HT-29 (cell line): Measurements from ENCODE around the gene DDR1. TPM values are rescaled to one million over a fixed set of nuclear protein-coding genes. Genes with fewer than 3 reads are reported as not detected.
"Not testable (repeated sequence)": the region's sequence is repeated elsewhere in the genome, so short reads cannot be mapped to it uniquely, and the experiment has no call there.

Experiments used
- DNase-seq: peaks from one replicate; pipeline ENCODE4 v3.0.0-alpha.2; 2015; ENCODE audit warnings: low spot score
- total RNA-seq: library from RNA; depleted of rRNA; stranded (reverse); fragments of >200 nt; shearing (Covaris generic); gene quantifications from 2 replicates; pipeline ENCODE4 v1.2.3, GENCODE V29; 2014

Gene DDR1
- total RNA-seq, 1 experiment from 2014 or later = 158 TPM

DNA sequence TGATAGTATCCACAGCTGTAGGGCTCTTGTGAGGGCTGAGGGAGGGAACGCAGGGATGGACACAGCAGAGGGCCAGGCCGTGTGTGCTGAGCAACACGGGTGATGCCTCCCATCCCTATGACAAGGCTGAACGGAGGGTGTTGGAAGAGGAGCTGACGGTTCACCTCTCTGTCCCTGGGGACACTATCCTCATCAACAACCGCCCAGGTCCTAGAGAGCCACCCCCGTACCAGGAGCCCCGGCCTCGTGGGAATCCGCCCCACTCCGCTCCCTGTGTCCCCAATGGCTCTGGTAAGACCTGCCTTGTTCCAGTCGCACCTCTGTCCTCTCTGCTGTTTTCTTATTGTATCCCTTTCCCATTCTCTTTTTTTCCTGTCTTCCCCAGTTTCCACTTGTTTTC is 10.1 kb downstream of the DDR1 start:
- no peak for DNase-seq

DNA sequence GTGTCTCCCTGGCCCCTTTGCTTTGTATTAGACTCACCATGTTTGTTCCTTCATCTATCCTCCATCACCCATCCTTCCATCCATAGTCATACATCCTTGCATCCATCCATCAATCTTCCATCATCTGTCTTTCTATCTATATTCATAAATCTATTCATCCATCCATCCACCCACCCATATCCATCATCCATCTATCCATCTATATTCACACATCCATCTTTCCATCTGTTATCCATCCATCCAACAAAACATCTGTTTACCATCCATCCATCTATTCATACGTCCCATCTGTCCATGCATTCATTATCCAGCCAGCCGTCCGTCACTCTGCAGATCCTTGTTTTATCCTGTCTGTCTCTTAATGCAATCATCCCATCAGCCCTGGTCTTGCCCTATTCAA is 10.6 kb downstream of the DDR1 start:
- no peak for DNase-seq

DNA sequence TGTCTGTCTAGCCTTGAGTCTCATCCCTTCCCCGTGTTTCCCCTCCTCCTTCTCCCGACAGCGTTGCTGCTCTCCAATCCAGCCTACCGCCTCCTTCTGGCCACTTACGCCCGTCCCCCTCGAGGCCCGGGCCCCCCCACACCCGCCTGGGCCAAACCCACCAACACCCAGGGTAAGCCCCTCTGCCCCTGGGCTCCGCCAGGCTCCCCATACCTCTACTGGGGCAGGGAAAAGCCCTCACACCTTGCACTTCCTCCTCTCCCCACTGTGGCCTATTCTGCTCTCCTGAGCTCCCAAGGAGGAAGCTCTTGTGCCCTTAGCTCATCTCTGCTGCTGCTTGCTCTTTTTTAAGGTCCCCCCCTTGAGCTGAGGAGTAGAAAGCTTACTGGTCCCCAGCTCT is 11.0 kb downstream of the DDR1 start:
- DNase-seq = no peak

DNA sequence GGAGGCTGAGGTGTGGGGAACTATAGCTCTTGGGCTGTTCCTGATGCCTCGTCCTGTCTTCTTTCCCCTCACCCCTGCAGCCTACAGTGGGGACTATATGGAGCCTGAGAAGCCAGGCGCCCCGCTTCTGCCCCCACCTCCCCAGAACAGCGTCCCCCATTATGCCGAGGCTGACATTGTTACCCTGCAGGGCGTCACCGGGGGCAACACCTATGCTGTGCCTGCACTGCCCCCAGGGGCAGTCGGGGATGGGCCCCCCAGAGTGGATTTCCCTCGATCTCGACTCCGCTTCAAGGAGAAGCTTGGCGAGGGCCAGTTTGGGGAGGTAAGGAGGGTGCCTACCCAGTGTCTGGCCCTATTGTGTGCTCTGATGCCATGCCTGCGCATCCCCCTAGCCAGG is 12.2 kb downstream of the DDR1 start:
- DNase-seq = no peak

DNA sequence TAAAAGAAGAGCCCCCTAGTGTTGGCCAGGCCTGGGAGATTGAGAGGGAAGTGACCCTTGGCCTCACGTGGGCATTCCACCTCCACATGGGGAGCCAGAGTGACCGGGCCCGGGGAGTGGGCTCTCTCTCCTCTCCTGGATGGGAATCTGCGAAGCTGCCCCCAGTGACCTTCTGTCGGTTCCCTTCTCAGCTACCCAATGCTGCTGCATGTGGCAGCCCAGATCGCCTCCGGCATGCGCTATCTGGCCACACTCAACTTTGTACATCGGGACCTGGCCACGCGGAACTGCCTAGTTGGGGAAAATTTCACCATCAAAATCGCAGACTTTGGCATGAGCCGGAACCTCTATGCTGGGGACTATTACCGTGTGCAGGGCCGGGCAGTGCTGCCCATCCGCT is 13.6 kb downstream of the DDR1 start:
- DNase-seq = no peak

GRCh38 chr6:30898750-30899360 is 14.5 kb downstream of the DDR1 start:
- DNase-seq = no peak

- no peak for DNase-seq
Observed at GRCh38 chr6:30900863-30901417, 16.6 kb downstream of the DDR1 start.

DNA sequence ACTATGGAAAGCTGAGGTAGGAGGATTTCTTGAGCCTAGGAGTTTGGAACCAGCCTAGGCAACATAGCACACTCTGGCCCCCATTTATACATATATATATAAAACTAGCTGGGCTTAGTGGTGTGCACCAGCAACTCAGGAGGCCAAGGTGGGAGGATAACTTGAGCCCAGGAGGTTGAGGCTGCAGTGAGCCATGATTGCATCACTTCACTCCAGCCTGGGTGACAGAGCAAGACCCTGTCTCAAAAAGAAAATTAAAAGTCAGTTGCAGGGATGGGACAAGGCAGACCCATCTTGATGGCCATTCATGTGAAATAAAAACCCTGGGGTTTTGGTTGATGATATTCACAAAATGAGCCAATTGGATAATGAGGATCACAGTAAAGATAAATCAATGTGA is 17.1 kb downstream of the DDR1 start:
- no peak for DNase-seq

DNA sequence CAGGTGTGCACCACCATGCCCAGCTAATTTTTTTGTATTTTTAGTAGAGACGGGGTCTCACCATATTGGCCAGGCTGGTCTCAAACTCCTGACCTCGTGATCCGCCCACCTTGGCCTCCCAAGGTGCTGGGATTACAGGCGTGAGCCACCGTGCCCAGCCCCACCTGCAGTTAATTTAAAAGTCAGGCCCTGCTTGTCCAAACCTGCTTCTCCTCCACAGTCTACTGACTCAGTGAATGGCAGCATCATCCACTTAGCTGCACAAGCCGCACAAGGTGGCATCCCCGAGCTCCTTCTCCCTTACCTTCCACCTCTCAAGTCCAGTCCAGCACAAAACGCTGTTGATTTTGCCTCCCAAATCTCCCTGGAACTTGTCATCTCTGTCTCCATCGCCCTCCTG is 17.9 kb downstream of the DDR1 start:
- DNase-seq = not testable (repeated sequence)

- DNase-seq = no peak
Observed at GRCh38 chr6:30902709-30903108, 18.4 kb downstream of the DDR1 start.

GRCh38 chr6:30903236-30903635 is 18.9 kb downstream of the DDR1 start:
- no peak for DNase-seq

GRCh38 chr6:30907290-30907757 is 23.0 kb downstream of the DDR1 start:
- DNase-seq = not testable (repeated sequence)

DNA sequence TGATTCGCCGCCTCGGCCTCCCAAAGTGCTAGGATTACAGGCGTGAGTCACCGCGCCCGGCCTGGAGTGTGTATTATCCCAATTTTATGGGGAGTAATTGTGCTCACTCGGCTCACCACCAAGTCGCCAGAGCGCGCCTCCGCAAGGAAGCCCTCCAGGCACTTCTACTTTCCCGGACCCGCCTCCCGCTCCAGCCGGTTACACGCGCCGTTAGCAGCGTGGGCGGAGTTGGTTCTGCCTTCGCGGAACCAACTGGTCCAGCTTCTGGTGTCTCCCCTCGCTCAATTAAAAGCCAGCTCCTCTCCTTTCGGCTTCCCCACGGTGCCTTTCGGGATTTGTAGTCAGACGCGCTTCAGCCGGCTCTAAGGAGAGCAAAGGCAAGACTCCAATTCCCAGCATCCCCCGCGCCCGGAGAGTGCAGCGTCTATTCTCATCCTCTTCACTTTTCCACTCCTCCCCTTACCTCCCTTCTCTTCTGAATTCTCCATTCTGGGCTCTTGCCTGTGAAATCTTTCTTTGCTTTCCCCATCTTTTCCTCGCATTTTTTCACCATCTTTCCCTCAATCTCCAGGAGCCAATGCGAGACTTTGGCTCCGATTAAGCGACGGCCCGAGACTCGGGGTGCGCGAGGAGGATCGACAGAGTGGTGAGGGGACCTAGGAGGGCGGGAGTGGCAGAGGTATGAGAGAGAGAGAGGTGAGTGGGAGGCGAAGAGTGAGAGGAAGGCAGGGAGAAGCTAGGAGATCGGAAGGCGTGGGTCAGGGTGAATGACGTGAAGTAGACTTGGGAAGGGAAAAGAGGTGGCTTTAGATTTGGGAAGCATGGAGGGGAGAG is 23.7 kb downstream of the DDR1 start, which contains the start of gene GTF2H4:
Gene GTF2H4, plus strand, starts transcription at position 450 of the 834 bp plus-strand sequence.
- DNase-seq = peak; percentile 99

DNA sequence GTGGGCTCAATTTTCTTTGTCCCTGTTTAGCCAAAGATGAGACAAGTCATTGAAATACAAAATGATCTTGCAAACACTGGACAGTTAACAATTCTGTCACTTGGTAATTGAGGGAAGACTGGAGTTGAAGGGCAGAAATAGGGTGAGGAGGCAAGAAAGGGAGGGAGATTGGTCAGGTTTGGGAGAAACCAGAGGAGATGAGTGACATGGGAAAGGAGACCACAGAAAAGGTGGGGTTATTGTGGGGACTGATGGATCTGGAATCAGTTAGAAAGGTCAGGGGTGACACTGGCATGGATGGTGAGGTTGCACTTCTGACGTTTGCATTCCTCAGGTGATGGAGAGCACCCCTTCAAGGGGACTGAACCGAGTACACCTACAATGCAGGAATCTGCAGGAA is 24.4 kb downstream of the DDR1 start:
- no peak for DNase-seq

DNA sequence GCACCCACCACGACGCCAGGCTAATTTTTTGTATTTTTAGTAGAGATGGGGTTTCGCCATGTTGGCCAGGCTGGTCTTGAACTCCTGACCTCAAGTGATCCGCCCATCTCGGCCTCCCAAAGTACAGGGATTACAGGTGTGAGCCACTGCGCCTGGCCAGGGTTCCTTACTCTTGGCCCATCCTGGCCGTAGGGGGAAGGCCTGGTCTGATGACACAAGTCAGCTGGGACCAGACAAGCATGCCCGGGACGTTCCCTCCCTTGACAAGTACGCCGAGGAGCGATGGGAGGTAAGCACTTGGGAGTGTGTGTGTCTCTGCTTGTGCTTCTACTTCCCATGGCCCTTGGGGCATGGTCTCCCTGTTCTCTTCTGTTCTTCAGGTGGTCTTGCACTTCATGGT is 26.2 kb downstream of the DDR1 start:
- not testable (repeated sequence) for DNase-seq

GRCh38 chr6:30912746-30913520 is 28.6 kb downstream of the DDR1 start:
- DNase-seq = no peak

DNA sequence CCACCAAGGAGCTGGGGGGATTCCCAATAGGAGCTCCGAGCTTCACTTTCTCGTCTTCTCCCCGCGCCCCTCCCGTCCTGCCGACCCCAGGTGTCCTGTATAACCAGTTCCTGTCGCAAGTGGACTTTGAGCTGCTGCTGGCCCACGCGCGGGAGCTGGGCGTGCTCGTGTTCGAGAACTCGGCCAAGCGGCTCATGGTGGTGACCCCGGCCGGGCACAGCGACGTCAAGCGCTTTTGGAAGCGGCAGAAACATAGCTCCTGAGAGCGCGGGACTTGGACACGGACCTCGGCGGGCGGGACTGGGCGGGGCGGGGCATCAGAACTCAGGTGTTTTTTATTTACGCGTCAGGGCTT is 29.4 kb downstream of the DDR1 start:
- no peak for DNase-seq

- peak; percentile 97 for DNase-seq
Observed at GRCh38 chr6:30914076-30914853, 29.9 kb downstream of the DDR1 start, which contains the start of gene VARS2. Gene VARS2, plus strand, starts transcription at chr6:30914238. Its CDS starts 599 bp downstream, at chr6:30914837.

- no peak for DNase-seq
Observed at GRCh38 chr6:30914854-30915590, 30.7 kb downstream of the DDR1 start.

DNA sequence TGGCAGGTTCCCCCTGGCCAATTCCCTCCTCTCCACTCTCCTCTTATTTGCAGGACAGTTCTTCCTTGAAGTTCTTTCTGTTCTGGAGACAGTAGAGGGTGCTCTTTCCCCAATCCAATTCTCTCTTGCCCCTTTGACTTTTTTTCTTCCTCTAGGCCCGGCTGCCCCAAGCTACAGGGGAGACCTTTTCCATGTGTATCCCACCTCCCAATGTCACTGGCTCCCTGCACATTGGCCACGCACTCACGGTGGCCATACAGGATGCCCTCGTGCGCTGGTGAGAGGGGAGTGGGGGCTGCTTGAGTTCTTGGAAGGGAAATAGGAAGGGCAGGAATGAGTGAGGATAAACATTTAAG is 31.2 kb downstream of the DDR1 start:
- DNase-seq = peak; percentile 75
